Ascending aorta (tissue), 2 donors: ENCODE results near the gene CEP70. TPM values are rescaled to one million over a fixed set of nuclear protein-coding genes. Genes with fewer than 3 reads are reported as not detected.
"Not testable (repeated sequence)": the region's sequence is repeated elsewhere in the genome, so short reads cannot be mapped to it uniquely, and the experiment has no call there.

Experiments used
- DNase-seq, 2 donors: peaks; one replicate each; pipeline ENCODE4 v3.0.0-alpha.2; 2019; ENCODE audit warnings: low spot score in 2 of 2
- H3K27ac ChIP-seq, 2 donors: fragments of 200-600 bp; sonication (generic); one replicate each; pipeline ENCODE4 v1.5.1; 2016 to 2017; ENCODE audit warnings: mild to moderate bottlenecking in 1 of 2
- H3K27me3 ChIP-seq: fragments of 200-600 bp; sonication (generic); one replicate; pipeline ENCODE4 v1.5.1; 2017
- H3K36me3 ChIP-seq, 2 donors: fragments of 200-600 bp; sonication (generic); one replicate each; pipeline ENCODE4 v1.5.1; 2016
- H3K4me1 ChIP-seq, 2 donors: fragments of 200-600 bp; sonication (generic); one replicate each; pipeline ENCODE4 v1.5.1; 2016 to 2017; ENCODE audit warnings: mild to moderate bottlenecking in 1 of 2
- H3K4me3 ChIP-seq, 2 donors: fragments of 200-600 bp; sonication (generic); one replicate each; pipeline ENCODE4 v1.5.1; 2016 to 2017; ENCODE audit warnings: mild to moderate bottlenecking in 1 of 2
- H3K9me3 ChIP-seq, 2 donors: fragments of 200-600 bp; sonication (generic); one replicate each; pipeline ENCODE4 v1.5.1; 2016
- CTCF ChIP-seq, 3 experiments: fragments of 200-600 bp in 2 of 3; fragments of 450-650 bp in 1 of 3; sonication (generic) in 2 of 3; IDR thresholded peaks; one replicate each; pipeline ENCODE4 v1.5.1; 2016 to 2019; ENCODE audit warnings: antibody characterized with exemption in 3 of 3, mild to moderate bottlenecking in 1 of 3, moderate library complexity in 1 of 3
- intact Hi-C: fragments of 100-400 bp; cut with DNase I; formaldehyde crosslinking; loops from one replicate; pipeline ENCODE4 v1.15.1; 2023
- total RNA-seq: library from RNA; depleted of rRNA; stranded (reverse); fragments of >200 nt; gene quantifications from one replicate; pipeline ENCODE4 v1.1.0, GENCODE V29; 2016

Gene CEP70
- total RNA-seq, 1 donor from 2014 or later = 7.6 TPM

DNA sequence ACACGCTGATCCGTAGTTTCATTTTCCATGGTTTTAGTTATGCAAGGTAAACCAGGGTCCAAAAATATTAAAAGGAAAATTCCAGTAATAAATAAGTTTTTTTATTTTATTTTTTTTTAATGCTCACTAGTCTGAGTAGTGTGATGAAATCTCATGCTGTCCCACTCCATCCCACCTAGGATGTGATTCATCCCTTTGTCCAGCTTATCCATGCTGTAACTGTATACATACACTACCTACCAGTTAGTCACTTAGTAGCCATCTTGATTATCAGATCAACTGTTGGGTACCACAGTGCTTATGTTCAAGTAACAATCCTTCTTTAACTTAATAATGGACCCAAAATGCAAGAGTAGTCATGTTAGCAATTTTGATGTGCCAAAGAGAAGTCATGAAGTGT is 84.5 kb downstream of the CEP70 start:
- Histone ChIP-seq H3K4me3 (no peak overlapping the region), H3K4me1 (no peaks in the 10 kb centered on the region), H3K9me3 (no peaks in the 10 kb centered on the region), H3K36me3 (peaks cover 4 to 6% of the 10 kb centered on the region in 2 donors), H3K27ac (no peak overlapping the region), H3K27me3 (no peaks in the 10 kb centered on the region)
- no peak for DNase-seq
- no peak for TF ChIP-seq CTCF (IDR thresholded peaks at IDR 0.05)
- intact Hi-C loops = no loop called here

GRCh38 chr3:138507524-138507923 is 86.5 kb downstream of the CEP70 start:
- Histone ChIP-seq H3K27me3 (no peaks in the 10 kb centered on the region), H3K4me1 (no peaks in the 10 kb centered on the region), H3K9me3 (no peaks in the 10 kb centered on the region), H3K4me3 (no peak overlapping the region), H3K27ac (no peak overlapping the region), H3K36me3 (peaks cover 4 to 6% of the 10 kb centered on the region in 2 donors)
- no peak for TF ChIP-seq CTCF (IDR thresholded peaks at IDR 0.05)
- intact Hi-C loops = no loop called here
- no peak for DNase-seq

- intact Hi-C loops = no loop called here
- Histone ChIP-seq H3K36me3 (peaks cover 6 to 13% of the 10 kb centered on the region in 2 donors), H3K4me3 (no peak overlapping the region), H3K27me3 (no peaks in the 10 kb centered on the region), H3K27ac (no peak overlapping the region), H3K4me1 (no peaks in the 10 kb centered on the region), H3K9me3 (no peaks in the 10 kb centered on the region)
- no peak for TF ChIP-seq CTCF (IDR thresholded peaks at IDR 0.05)
- no peak for DNase-seq
Observed at GRCh38 chr3:138498991-138499390, 95.1 kb downstream of the CEP70 start.

- DNase-seq = no peak
- Histone ChIP-seq H3K36me3 (peaks cover 6 to 18% of the 10 kb centered on the region in 2 donors), H3K9me3 (no peaks in the 10 kb centered on the region), H3K4me3 (no peak overlapping the region), H3K4me1 (no peaks in the 10 kb centered on the region), H3K27me3 (no peaks in the 10 kb centered on the region), H3K27ac (no peak overlapping the region)
- intact Hi-C loops = no loop called here
- no peak for TF ChIP-seq CTCF (IDR thresholded peaks at IDR 0.05)
Observed at GRCh38 chr3:138497851-138498250, 96.2 kb downstream of the CEP70 start.

DNA sequence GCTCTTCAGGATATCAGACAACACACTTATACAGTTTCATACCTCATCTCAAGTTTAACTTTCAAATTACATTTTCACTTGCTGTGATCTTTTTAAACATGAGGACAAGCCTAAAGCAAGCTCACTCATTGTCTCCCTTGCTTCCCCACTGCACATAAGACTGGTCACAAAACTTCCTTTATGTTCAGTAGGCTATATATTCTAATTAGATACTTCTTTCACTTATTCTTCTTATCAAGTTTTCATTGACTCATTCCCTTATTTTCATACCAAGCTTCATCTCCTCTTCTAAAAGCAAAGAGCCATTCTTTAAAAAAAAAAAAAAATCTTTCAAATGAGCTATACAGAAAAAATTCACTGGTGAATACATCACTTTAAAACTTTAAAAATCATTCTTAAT is 97.0 kb downstream of the CEP70 start:
- intact Hi-C loops = no loop called here
- H3K36me3 ChIP-seq = peaks cover 6 to 18% of the 10 kb centered on the region in 2 donors
- no peaks in the 10 kb centered on the region for H3K9me3 ChIP-seq
- no peaks in the 10 kb centered on the region for H3K27me3 ChIP-seq
- no peak for TF ChIP-seq CTCF (IDR thresholded peaks at IDR 0.05)
- no peak overlapping the region for H3K27ac ChIP-seq
- DNase-seq = no peak
- H3K4me3 ChIP-seq = no peak overlapping the region
- no peaks in the 10 kb centered on the region for H3K4me1 ChIP-seq

GRCh38 chr3:138496436-138496835 is 97.6 kb downstream of the CEP70 start:
- Histone ChIP-seq H3K36me3 (peaks cover 6 to 18% of the 10 kb centered on the region in 2 donors), H3K27me3 (no peaks in the 10 kb centered on the region), H3K27ac (no peak overlapping the region), H3K4me3 (no peak overlapping the region), H3K9me3 (no peaks in the 10 kb centered on the region), H3K4me1 (no peaks in the 10 kb centered on the region)
- intact Hi-C loops = no loop called here
- no peak for TF ChIP-seq CTCF (IDR thresholded peaks at IDR 0.05)
- no peak for DNase-seq

DNA sequence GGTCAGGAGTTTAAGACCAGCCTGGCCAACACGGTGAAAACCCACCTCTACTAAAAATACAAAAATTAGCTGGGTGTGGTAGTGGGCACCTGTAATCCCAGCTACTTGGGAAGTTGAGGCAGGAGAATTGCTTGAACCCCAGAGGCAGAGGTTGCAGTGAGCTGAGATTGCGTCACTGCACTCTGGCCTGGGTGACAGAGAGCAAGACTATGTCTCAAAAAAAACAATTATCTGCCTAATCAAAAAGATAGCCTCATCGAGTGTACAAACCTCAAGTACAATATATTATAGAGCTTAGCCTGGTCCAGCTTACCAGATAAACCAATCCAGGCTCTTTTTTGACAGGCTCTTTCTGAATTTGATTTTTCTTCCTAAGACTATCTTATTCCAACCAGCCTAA is 98.4 kb downstream of the CEP70 start:
- H3K4me1 ChIP-seq, DNase-seq, H3K27ac ChIP-seq, intact Hi-C loops, H3K4me3 ChIP-seq, H3K27me3 ChIP-seq, H3K9me3 ChIP-seq: not testable (repeated sequence)
- peaks cover 6 to 18% of the 10 kb centered on the region in 2 donors for H3K36me3 ChIP-seq
